ENCODE data around the gene SHANK2.

The SHANK2 gene

GRCh38 chr11:71203681-71204080 lies 48.7 kb downstream of the SHANK2 start:
- Histone ChIP-seq H3K79me1 (ENCODE audit: low read length) (peaks cover 5% of the 10 kb centered on the region), H3K23ac (ENCODE audit: low read length) (no peak overlapping the region), H4K5ac (ENCODE audit: low read length) (no peak overlapping the region), H3K18ac (ENCODE audit: low read length) (no peak overlapping the region), H3K4ac (ENCODE audit: low read depth, low read length) (no peak overlapping the region), H3K36me3 (ENCODE audit: control insufficient read depth, insufficient read depth, low read length) (no peaks in the 10 kb centered on the region), H3K27me3 (ENCODE audit: insufficient read depth, low read length, poor library complexity) (no peaks in the 10 kb centered on the region), H3K27ac (ENCODE audit: low read depth, low read length) (no peak overlapping the region), H2BK5ac (ENCODE audit: low read length) (no peak overlapping the region), H2BK15ac (replicated peaks; ENCODE audit: low read depth) (no peak overlapping the region), H2AK5ac (ENCODE audit: low read length) (no peak overlapping the region), H4K8ac (ENCODE audit: low read depth, low read length) (no peak overlapping the region), H2BK120ac (ENCODE audit: low read depth, low read length) (no peak overlapping the region), H3K79me2 (ENCODE audit: control insufficient read depth, insufficient read depth, low read length) (peaks cover 1% of the 10 kb centered on the region), H3K4me3 (ENCODE audit: low read length) (no peak overlapping the region), H3K56ac (ENCODE audit: low read length) (no peak overlapping the region), H3K4me1 (ENCODE audit: control insufficient read depth, low read depth, low read length) (no peaks in the 10 kb centered on the region), H3K9ac (ENCODE audit: low read length) (no peak overlapping the region), H3K4me2 (ENCODE audit: low read length) (no peak overlapping the region)
- no peak for DNase-seq
- no CpG with 5 or more reads among the region's 11 CpGs for WGBS (ENCODE audit: extremely low coverage, insufficient coverage, low lambda C conversion rate)

GRCh38 chr11:71202966-71203365 lies 49.4 kb downstream of the SHANK2 start:
- Histone ChIP-seq H4K5ac (ENCODE audit: low read length) (no peak overlapping the region), H2BK5ac (ENCODE audit: low read length) (no peak overlapping the region), H3K79me2 (ENCODE audit: control insufficient read depth, insufficient read depth, low read length) (peaks cover 1% of the 10 kb centered on the region), H3K23ac (ENCODE audit: low read length) (no peak overlapping the region), H3K4ac (ENCODE audit: low read depth, low read length) (no peak overlapping the region), H3K4me3 (ENCODE audit: low read length) (no peak overlapping the region), H3K56ac (ENCODE audit: low read length) (no peak overlapping the region), H3K79me1 (ENCODE audit: low read length) (peaks cover 5% of the 10 kb centered on the region), H2AK5ac (ENCODE audit: low read length) (no peak overlapping the region), H3K4me1 (ENCODE audit: control insufficient read depth, low read depth, low read length) (no peaks in the 10 kb centered on the region), H4K8ac (ENCODE audit: low read depth, low read length) (no peak overlapping the region), H3K27me3 (ENCODE audit: insufficient read depth, low read length, poor library complexity) (no peaks in the 10 kb centered on the region), H3K27ac (ENCODE audit: low read depth, low read length) (no peak overlapping the region), H3K18ac (ENCODE audit: low read length) (no peak overlapping the region), H3K4me2 (ENCODE audit: low read length) (no peak overlapping the region), H3K9ac (ENCODE audit: low read length) (no peak overlapping the region), H2BK15ac (replicated peaks; ENCODE audit: low read depth) (no peak overlapping the region), H3K36me3 (ENCODE audit: control insufficient read depth, insufficient read depth, low read length) (no peaks in the 10 kb centered on the region), H2BK120ac (ENCODE audit: low read depth, low read length) (no peak overlapping the region)
- no peak for DNase-seq
- WGBS (ENCODE audit: extremely low coverage, insufficient coverage, low lambda C conversion rate) = no CpG with 5 or more reads among the region's 4 CpGs

DNA sequence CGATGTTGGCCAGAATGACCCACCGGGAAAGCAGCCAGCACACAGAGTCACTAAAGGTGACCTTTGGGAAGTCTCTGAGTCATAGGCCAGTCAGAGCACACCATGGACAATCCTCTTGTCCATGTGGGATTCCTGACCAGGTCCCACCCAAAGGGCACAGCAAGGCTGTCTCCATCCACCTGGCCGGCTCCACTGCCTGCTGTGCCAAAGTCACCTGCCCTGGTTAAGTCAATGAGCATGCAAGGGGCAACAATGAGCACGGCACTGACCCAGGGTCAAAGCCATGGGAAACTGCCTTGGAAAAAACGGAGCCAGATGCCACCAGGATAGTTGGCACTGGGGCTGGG lies 49.8 kb downstream of the SHANK2 start:
- whole genome bisulfite sequencing (ENCODE audit: extremely low coverage, insufficient coverage, low lambda C conversion rate) = no CpG with 5 or more reads among the region's 5 CpGs
- no peak overlapping the region for H3K18ac ChIP-seq (ENCODE audit: low read length)
- H3K9ac ChIP-seq (ENCODE audit: low read length) = no peak overlapping the region
- H4K5ac ChIP-seq (ENCODE audit: low read length) = no peak overlapping the region
- DNase-seq = no peak
- H3K4ac ChIP-seq (ENCODE audit: low read depth, low read length) = no peak overlapping the region
- no peak overlapping the region for H2BK5ac ChIP-seq (ENCODE audit: low read length)
- H3K27me3 ChIP-seq (ENCODE audit: insufficient read depth, low read length, poor library complexity) = no peaks in the 10 kb centered on the region
- H3K36me3 ChIP-seq (ENCODE audit: control insufficient read depth, insufficient read depth, low read length) = no peaks in the 10 kb centered on the region
- H3K27ac ChIP-seq (ENCODE audit: low read depth, low read length) = no peak overlapping the region
- no peaks in the 10 kb centered on the region for H3K4me1 ChIP-seq (ENCODE audit: control insufficient read depth, low read depth, low read length)
- H2BK120ac ChIP-seq (ENCODE audit: low read depth, low read length) = no peak overlapping the region
- H2BK15ac ChIP-seq (replicated peaks; ENCODE audit: low read depth) = no peak overlapping the region
- no peak overlapping the region for H2AK5ac ChIP-seq (ENCODE audit: low read length)
- peaks cover 1% of the 10 kb centered on the region for H3K79me2 ChIP-seq (ENCODE audit: control insufficient read depth, insufficient read depth, low read length)
- no peak overlapping the region for H3K4me2 ChIP-seq (ENCODE audit: low read length)
- H3K79me1 ChIP-seq (ENCODE audit: low read length) = peaks cover 5% of the 10 kb centered on the region
- no peak overlapping the region for H3K23ac ChIP-seq (ENCODE audit: low read length)
- no peak overlapping the region for H4K8ac ChIP-seq (ENCODE audit: low read depth, low read length)
- H3K4me3 ChIP-seq (ENCODE audit: low read length) = no peak overlapping the region
- no peak overlapping the region for H3K56ac ChIP-seq (ENCODE audit: low read length)

Data from mesendoderm (in vitro differentiated cells).